GM11168 (cell line): ENCODE results near the gene CD38.
"Not testable (repeated sequence)": the region's sequence is repeated elsewhere in the genome, so short reads cannot be mapped to it uniquely, and the experiment has no call there.

Source experiments
- in situ Hi-C: fragments of 300-500 bp; cut with MboI; formaldehyde crosslinking; loops from one replicate; pipeline ENCODE4 v1.12.0; 2022; ENCODE audit warnings: low sequenced_read_pairs; ENCODE audit not compliant: unreplicated experiment

CD38 gene

DNA sequence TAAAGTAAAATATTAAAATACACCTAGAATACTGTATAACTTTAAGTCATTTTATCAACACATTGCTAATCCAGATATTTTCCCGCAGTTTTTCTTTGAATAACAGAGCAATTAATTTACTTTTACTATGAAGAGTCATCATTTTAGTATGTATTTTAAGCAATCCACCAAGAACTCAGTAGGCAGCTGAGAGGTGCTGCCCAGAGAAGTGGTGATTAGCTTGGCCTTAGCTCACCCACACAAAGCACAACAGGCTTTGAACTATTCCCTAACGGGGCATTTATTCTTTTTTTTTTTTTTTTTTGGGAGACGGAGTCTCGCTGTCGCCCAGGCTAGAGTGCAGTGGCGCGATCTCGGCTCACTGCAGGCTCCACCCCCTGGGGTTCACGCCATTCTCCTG is 74.4 kb downstream of the CD38 start:
- in situ Hi-C loops = no loop called here

- in situ Hi-C loops = no loop called here
These were observed 75.2 kb downstream of the CD38 start for GRCh38 chr4:15853345-15853744.

DNA sequence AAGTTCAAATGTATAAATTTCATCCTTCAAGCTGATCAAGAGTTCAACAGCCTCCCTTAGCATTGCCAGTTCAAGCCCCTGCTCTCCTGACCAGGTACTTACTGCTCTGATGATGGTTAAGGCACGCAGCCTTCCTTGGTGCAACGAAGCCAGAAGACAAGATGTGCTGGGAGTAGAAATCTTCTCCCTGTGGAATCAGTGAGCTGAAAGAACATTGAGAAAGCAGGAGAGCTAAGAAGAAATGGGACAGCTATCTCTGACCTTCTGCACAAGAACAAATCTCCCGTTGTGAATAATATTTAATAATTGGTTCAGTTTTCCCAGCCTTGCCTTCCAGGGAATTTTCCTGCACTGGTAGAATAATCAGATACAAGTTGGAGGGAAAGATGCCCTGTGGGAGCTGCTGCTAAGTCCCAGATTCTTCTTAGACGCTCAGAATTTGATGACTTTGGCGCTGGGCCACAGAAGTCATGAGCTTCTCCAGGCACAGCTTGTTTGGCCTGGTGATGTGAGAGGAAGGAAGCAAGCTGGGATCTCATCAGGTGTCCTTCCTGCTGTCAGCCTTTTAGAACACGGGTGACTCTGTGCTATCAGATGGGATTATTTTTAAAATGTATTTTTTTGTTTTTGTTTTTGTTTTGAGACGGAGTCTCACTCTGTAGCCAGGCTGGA is 77.8 kb downstream of the CD38 start:
- in situ Hi-C loops = no loop called here

- in situ Hi-C loops = not testable (repeated sequence)
These were observed 83.1 kb downstream of the CD38 start for GRCh38 chr4:15861198-15861597.

GRCh38 chr4:15864651-15865566 is 86.8 kb downstream of the CD38 start:
- in situ Hi-C loops = no loop called here

DNA sequence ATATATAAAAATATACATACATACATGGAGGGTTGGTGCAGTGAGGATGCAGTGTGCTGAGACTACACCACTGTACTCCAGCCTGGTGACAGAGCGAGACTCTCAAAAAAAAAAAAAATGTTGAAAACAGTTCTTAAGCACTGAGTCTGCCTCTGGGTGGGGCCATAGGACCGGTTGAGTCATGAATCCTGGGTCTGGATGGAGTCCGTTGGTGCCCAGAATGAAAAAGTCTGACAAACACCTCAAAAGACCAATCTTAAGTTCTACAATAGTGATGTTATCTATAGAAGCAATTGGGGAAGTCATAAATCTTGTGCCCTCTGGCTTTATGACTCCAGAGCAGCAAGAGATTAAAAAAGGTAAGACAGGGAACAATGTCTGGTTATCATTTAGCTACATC is 90.0 kb downstream of the CD38 start:
- in situ Hi-C loops = no loop called here

DNA sequence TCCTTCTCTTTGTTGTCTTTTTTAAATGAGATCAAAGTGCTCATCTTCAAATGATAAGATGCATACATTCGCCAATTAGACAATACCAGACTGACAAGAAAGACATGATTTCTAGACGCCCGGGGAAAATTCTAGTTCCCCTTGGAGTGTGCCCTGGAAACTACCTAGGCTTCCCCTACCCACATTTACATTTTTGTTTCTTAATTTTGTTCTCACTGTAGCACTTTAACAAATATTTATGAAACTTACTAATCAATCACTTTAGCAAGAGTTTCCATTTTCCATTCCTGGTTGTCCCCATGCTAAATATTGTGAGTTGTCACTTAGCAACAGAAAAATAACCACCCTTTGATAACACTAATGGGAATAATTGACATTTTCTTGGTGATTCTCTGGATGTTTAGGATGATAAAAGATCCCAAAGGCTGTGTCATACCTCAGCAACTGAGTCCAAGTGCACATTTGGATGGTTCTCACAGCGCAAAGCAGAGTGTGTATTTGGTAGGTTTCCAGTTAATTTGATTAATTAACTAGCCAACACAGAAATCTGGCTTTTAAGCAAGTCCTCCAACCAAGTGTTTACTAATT is 90.8 kb downstream of the CD38 start:
- in situ Hi-C loops = no loop called here

- in situ Hi-C loops = no loop called here
These were observed 92.0 kb downstream of the CD38 start for GRCh38 chr4:15870079-15870478.

DNA sequence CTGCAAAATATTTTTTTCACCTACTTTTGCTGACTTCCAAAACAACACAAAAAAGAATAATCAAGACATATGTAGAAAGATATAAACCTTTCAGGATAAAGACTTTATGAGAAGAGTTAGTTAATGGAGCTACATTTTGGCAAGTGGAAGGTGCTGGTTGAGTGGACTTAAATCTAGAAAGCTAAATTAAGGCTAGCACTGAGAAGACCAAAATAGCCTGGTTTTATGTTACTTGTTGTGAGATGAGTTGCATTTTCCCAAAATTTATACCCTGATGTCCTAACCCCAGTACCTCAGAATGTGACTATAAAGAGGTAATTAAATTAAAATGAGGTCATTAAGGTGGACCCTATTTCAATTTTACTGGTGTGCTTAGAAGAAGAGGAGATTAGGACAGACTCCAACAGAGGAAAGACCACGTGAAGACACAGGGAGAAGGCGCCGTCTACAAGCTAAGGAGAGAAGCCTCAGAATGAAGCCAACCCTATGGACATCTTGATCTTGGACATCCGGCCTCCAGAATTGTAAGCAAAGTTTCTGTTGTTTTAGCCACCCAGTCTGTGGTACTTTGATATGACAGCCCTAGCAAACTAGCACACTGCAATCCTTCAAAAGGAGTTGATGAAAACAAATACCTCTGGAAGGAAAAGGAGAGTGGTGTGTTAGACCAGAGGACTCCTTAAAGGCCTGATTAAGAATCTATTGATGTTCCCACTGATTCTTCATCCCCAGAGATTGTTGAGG is 93.0 kb downstream of the CD38 start:
- in situ Hi-C loops = no loop called here

- in situ Hi-C loops = no loop called here
These were observed 95.0 kb downstream of the CD38 start for GRCh38 chr4:15873117-15873516.

DNA sequence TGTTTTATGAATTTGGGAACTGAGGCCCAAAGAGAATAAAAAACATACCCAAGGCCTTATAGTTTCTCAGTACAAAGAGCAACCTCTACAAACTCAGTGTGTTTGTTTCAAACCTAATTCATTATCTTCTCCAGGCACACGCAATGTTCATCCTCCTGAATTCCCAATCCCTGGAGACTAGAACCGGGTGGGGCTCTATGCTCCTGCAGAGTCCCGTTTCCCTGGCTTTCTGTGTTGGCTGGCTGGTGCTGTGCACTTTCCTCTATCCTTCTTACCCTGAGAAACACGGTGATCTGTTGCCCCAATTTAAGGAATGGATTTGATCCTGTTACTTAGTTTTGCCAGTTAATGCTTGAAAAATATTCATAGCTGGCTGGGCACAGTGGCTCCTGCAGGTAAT is 96.5 kb downstream of the CD38 start:
- in situ Hi-C loops = no loop called here

DNA sequence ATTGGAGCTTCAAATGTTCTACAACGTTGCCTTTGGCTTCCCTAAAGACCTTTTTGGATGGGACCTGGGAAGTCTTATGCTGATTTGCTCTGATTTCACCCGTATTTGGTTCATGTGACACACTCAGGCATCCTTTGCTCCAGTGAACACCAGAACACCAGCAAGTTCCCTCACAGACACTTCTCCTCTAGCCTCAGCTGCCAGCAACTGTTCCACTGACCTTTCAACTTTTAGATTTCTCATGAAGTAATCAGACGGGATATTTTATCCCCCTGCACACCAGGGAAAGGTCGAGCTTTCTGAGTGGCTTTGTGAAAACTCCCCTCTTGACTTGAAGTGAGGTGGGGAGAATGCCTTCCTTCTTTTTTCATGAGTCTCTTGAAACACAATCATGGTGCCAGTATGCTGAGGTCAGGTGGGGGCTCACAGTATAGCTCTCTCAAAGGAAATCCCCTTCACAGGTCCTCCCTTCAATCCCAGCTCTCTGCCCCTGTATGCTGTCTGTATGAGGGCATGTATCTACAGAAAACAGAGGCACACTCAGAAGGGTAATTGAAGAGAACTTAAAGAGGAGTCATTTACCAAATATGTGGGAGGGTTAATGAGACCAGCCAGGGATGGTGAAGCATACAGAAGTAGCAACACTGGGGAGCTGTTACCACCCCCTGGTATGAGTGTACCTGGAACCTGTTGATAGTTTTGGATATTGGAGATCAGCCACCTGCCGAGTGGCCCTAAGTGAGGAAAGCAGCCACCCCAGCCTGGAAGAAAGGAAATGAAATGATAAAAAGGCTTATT is 97.7 kb downstream of the CD38 start:
- in situ Hi-C loops = no loop called here

- in situ Hi-C loops = no loop called here
These were observed 99.9 kb downstream of the CD38 start for GRCh38 chr4:15878011-15878410.

- in situ Hi-C loops = loop anchor here (5.0 kb wide), 1 partner anchor 75 kb away; no protein-coding TSS in a partner anchor
These were observed 103.7 kb downstream of the CD38 start for GRCh38 chr4:15881820-15882219.

DNA sequence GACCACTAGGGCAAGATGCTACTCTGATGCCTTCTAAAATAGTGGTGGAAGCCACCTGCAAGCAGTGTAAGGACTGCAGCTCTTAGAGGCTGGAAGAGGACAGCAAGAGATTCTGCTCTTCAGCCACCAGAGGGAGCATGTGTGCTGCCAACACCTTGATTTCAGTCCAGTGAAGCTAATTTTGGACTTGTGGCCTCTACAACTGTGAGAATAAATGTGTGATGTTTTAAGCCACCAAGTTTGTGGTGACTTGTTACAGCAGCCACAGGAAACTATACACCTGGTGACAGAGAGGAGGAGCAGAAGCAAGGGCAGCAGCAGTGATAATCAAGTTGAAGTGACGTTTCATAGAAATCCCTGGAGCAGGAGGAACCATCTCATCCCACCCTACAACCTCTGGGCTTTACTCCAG is 104.6 kb downstream of the CD38 start:
- in situ Hi-C loops = loop anchor here (5.0 kb wide), 1 partner anchor 75 kb away; no protein-coding TSS in a partner anchor

DNA sequence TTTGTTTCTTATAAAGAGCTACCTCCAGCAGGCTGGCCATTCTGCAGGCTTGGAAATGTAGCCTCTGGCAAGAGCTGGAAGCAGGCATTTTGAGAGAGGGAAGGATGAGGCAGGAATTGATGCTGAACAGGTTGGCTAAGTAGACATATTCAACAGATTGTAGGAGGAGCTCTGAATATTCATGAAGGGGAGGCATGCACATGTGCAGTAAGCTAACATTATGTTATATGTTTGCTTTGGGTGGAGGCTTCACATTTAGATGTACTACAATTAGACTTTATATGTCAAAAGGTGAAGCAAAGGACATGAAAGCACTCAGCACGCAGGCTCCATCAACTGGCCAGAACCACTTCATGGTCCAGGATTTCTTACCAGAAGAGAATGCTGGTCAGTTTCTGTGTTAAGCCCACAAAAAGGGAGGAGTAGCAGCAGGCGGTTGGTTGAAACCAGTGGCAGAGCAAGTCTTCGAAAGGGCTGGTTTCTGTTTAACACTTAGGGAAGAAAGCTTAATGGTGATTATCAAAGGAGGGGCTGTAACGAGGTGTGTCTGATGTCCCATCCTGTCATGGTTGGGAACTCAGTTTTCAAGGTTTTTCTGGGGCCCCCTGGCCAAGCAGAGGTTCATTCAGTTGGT is 105.6 kb downstream of the CD38 start:
- in situ Hi-C loops = loop anchor here (5.0 kb wide), 1 partner anchor 76 kb away; no protein-coding TSS in a partner anchor

DNA sequence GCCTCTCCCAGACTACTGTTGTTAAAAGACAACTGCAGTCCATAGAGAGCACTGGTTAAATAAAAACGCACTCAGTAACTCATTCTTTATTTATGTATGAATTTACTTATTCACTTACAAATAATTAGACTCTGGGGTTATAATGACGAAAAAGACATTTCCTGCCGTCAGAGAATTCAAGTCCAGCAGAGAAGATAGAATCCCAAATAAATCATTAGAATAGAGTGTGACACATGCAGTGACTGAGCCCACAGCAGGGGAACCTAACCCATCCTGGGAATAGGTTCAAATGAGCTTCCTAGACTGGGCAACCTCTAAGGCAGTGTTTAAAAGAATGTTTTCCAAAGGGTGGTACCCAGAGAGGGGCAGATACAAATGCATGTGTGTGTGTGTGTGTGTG is 106.5 kb downstream of the CD38 start:
- in situ Hi-C loops = loop anchor here (5.0 kb wide), 1 partner anchor 77 kb away; no protein-coding TSS in a partner anchor

GRCh38 chr4:15885422-15885821 is 107.3 kb downstream of the CD38 start:
- in situ Hi-C loops = no loop called here

- in situ Hi-C loops = no loop called here
These were observed 110.4 kb downstream of the CD38 start for GRCh38 chr4:15888515-15888914.
